Gastrocnemius medialis (tissue), 4 donors: ENCODE measurements around the gene CFAP77.

ENCODE experiments used
- POLR2A ChIP-seq, 2 donors: fragments of 450-650 bp; IDR thresholded peaks; one replicate each; pipeline ENCODE4 v1.6.1; 2017; ENCODE audit warnings: antibody characterized with exemption in 2 of 2, mild to moderate bottlenecking in 2 of 2, moderate library complexity in 2 of 2
- TF ChIP-seq, protein P1 (sequence below), 5 experiments: fragments of 450-650 bp in 3 of 5; fragments of 200-600 bp in 2 of 5; sonication (generic) in 2 of 5; IDR thresholded peaks in 4 of 5; conservative IDR thresholded peaks in 1 of 5; 1 replicate in 4 of 5; 2 replicates in 1 of 5; pipeline ENCODE4 v1.5.1; 2016 to 2019; ENCODE audit warnings: antibody characterized with exemption in 5 of 5, mild to moderate bottlenecking in 3 of 5, moderate library complexity in 3 of 5

DNA sequence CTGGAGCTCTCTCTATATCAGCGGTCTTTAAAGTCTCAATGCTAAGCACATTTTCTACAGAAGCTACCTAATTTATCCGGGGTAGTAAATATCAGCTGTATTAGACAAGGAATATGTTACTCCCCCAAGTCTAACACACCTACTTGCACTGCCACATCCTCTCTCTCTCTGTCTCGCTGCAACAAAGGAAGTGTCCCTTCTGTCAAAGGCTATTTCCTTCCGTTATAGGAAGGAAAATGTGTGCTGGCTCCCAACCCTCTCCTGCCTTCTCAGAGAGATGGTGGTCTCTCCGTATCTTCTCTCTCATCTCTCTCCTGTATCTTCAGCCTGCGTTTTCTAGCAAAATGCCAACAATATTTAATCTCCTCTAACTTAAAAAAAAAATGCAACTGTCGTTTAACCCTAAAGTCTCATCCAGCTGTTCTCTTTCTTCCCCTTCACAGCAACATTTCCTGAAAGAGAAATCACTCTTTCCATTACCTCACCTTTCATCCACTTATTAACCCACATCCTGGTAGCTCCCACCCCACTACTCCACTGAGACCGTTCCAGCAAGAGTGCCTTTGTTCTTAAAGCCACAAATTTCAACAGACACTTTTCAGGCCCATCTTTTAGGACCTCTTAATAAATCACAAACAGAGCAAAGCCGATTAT lies 5.7 kb upstream of the CFAP77 start:
- TF ChIP-seq, protein P1, sequence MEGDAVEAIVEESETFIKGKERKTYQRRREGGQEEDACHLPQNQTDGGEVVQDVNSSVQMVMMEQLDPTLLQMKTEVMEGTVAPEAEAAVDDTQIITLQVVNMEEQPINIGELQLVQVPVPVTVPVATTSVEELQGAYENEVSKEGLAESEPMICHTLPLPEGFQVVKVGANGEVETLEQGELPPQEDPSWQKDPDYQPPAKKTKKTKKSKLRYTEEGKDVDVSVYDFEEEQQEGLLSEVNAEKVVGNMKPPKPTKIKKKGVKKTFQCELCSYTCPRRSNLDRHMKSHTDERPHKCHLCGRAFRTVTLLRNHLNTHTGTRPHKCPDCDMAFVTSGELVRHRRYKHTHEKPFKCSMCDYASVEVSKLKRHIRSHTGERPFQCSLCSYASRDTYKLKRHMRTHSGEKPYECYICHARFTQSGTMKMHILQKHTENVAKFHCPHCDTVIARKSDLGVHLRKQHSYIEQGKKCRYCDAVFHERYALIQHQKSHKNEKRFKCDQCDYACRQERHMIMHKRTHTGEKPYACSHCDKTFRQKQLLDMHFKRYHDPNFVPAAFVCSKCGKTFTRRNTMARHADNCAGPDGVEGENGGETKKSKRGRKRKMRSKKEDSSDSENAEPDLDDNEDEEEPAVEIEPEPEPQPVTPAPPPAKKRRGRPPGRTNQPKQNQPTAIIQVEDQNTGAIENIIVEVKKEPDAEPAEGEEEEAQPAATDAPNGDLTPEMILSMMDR (IDR thresholded peaks at IDR 0.05 in 4 of 5, conservative IDR thresholded peaks at IDR 0.05 in 1 of 5) = no peak
- TF ChIP-seq POLR2A (IDR thresholded peaks at IDR 0.05) = no peak
